Neural progenitor cell (in vitro differentiated cells): ENCODE results near the gene KCNQ1. TPM values are rescaled to one million over a fixed set of nuclear protein-coding genes. Genes with fewer than 3 reads are reported as not detected.
A peak's percentile ranks its signal among the peaks of the same experiment; 100 is the strongest.

Experiments used
- DNase-seq: peaks from one replicate; pipeline ENCODE4 v3.0.0-alpha.2; 2016; ENCODE audit warnings: low spot score
- H2AFZ ChIP-seq: fragments of 200-600 bp; sonication (generic); replicated peaks from 2 replicates; pipeline ENCODE4 v1.6.1; 2016; ENCODE audit warnings: antibody characterized with exemption
- H3F3A ChIP-seq: fragments of 200-600 bp; sonication (generic); 2 replicates; pipeline ENCODE4 v1.6.1; 2016; ENCODE audit warnings: antibody characterized with exemption, low read depth
- H3K27ac ChIP-seq: fragments of 200-600 bp; sonication (generic); 2 replicates; pipeline ENCODE4 v1.5.1; 2016; ENCODE audit warnings: mild to moderate bottlenecking
- H3K27me3 ChIP-seq: fragments of 200-600 bp; sonication (generic); 2 replicates; pipeline ENCODE4 v1.6.1; 2016; ENCODE audit warnings: mild to moderate bottlenecking, moderate library complexity
- H3K36me3 ChIP-seq: fragments of 200-600 bp; sonication (generic); 2 replicates; pipeline ENCODE4 v1.5.1; 2016
- H3K4me1 ChIP-seq: fragments of 200-600 bp; sonication (generic); 2 replicates; pipeline ENCODE4 v1.6.1; 2016; ENCODE audit warnings: mixed run types
- H3K4me2 ChIP-seq: fragments of 200-600 bp; sonication (generic); 2 replicates; pipeline ENCODE4 v1.6.1; 2016
- H3K4me3 ChIP-seq: fragments of 200-600 bp; sonication (generic); 2 replicates; pipeline ENCODE4 v1.5.1; 2016
- H3K79me2 ChIP-seq: fragments of 200-600 bp; sonication (generic); 2 replicates; pipeline ENCODE4 v1.6.1; 2016; ENCODE audit warnings: low read depth
- H3K9ac ChIP-seq: fragments of 200-600 bp; sonication (generic); 2 replicates; pipeline ENCODE4 v1.6.1; 2016
- H3K9me3 ChIP-seq: fragments of 200-600 bp; sonication (generic); 2 replicates; pipeline ENCODE4 v1.5.1; 2016; ENCODE audit warnings: low read depth
- H4K20me1 ChIP-seq: fragments of 200-600 bp; sonication (generic); 2 replicates; pipeline ENCODE4 v1.6.1; 2016; ENCODE audit warnings: low read depth
- H3K27ac Mint-ChIP-seq: 3 replicates; pipeline ENCODE4 v1.8.0; 2021; ENCODE audit warnings: mixed read lengths
- H3K27me3 Mint-ChIP-seq: 2 replicates; pipeline ENCODE4 v1.8.0; 2022; ENCODE audit warnings: low read depth, mild to moderate bottlenecking, inconsistent platforms, moderate library complexity, mixed read lengths; ENCODE audit not compliant: insufficient read depth
- H3K36me3 Mint-ChIP-seq: 3 replicates; pipeline ENCODE4 v1.8.0; 2021; ENCODE audit warnings: mixed read lengths
- H3K4me1 Mint-ChIP-seq: 3 replicates; pipeline ENCODE4 v1.8.0; 2021; ENCODE audit warnings: mixed read lengths
- H3K4me3 Mint-ChIP-seq: 3 replicates; pipeline ENCODE4 v1.8.0; 2021; ENCODE audit warnings: mild to moderate bottlenecking, moderate library complexity, mixed read lengths
- H3K9me3 Mint-ChIP-seq: 3 replicates; pipeline ENCODE4 v1.8.0; 2020; ENCODE audit warnings: mixed read lengths
- EZH2 ChIP-seq: fragments of 200-600 bp; sonication (generic); IDR thresholded peaks from 2 replicates; pipeline ENCODE4 v1.6.1; 2017; ENCODE audit warnings: antibody characterized with exemption, mild to moderate bottlenecking, moderate library complexity
- EZH2phosphoT487 ChIP-seq: fragments of 200-600 bp; sonication (generic); IDR thresholded peaks from 2 replicates; pipeline ENCODE4 v1.6.1; 2017; ENCODE audit warnings: antibody characterized with exemption
- total RNA-seq: library from RNA; depleted of rRNA; stranded (reverse); fragments of >200 nt; gene quantifications from 2 replicates; pipeline ENCODE4 v1.2.3, GENCODE V29; 2015; ENCODE audit warnings: low replicate concordance
- TF ChIP-seq, protein P1 (sequence below): fragments of 200-600 bp; sonication (generic); IDR thresholded peaks from 2 replicates; pipeline ENCODE4 v1.5.1; 2017; ENCODE audit warnings: antibody characterized with exemption, mild to moderate bottlenecking

Gene KCNQ1
- total RNA-seq, 1 donor from 2014 or later: 0.11 TPM

DNA sequence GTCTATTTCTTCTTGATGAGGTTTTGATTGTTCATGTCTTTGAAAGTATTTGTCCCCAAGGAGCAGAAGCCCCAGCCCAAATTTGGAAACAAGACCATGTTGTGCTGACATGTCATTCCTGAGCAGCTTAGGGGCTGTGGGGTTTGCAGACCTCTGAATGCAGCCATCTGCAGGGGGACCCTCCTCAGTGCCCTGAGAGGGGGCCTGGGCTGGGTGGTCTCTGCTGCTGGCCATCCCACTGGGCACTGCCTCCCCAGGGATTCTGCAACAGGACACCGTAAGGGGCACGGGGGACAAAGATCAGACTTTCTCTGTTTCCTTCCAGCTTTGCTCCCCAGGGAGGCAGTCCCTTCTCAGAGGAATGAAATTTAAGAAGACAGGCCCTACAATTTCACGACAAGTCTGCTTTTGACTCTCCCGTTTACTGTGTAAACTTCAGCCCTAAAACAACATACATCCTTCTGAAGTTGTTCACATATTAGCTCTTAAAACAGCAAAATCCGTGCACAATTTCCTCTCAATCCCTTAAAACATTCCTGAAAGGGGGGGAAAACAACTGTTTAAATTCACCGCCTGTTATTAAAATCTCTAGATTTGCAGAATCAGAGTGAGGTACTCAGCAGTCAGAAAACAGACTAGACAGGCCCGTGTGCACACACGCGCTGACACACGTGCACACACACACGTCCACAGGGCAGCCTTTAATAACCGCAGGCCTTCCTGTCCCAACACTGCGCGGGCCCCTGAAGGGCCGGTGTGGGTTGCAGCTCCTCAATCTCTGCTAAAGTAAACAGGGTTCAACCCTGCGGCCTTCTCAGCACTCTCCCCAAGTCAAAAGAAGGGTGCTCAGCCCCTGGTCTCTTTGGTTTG lies 109.8 kb downstream of the KCNQ1 start:
- no peaks in the 10 kb centered on the region for H3K27me3 Mint-ChIP-seq

DNA sequence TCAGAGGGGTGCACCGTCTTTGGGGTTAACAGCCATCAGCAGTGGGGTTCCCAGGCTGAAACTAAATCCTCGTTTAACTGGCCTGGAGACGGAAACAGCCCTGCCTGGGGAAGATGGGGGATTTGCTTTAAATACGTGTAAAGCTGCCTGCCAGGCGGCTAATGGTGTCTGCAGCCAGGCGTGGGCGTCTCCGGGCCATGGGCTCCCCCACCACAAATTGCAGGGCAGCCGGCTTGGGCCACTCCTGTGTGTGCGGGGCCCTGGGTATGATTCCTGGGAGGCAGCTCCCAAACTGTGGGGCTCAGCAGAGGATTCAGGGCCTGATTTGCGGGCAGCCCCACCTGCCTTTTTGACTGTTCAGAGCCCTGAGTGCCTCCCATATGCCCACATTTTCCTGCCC lies 110.5 kb downstream of the KCNQ1 start:
- Mint-ChIP-seq H3K4me1 (peaks cover 15% of the 10 kb centered on the region), H3K27ac (no peak overlapping the region), H3K4me3 (no peak overlapping the region), H3K9me3 (peaks cover 12% of the 10 kb centered on the region), H3K27me3 (no peaks in the 10 kb centered on the region), H3K36me3 (no peaks in the 10 kb centered on the region)
- H3K27ac ChIP-seq: no peak overlapping the region
- H3K79me2 ChIP-seq: no peaks in the 10 kb centered on the region
- TF ChIP-seq, protein P1, sequence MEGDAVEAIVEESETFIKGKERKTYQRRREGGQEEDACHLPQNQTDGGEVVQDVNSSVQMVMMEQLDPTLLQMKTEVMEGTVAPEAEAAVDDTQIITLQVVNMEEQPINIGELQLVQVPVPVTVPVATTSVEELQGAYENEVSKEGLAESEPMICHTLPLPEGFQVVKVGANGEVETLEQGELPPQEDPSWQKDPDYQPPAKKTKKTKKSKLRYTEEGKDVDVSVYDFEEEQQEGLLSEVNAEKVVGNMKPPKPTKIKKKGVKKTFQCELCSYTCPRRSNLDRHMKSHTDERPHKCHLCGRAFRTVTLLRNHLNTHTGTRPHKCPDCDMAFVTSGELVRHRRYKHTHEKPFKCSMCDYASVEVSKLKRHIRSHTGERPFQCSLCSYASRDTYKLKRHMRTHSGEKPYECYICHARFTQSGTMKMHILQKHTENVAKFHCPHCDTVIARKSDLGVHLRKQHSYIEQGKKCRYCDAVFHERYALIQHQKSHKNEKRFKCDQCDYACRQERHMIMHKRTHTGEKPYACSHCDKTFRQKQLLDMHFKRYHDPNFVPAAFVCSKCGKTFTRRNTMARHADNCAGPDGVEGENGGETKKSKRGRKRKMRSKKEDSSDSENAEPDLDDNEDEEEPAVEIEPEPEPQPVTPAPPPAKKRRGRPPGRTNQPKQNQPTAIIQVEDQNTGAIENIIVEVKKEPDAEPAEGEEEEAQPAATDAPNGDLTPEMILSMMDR: no peak
- no peak for TF ChIP-seq EZH2
- TF ChIP-seq EZH2phosphoT487: no peak
- peaks cover 39% of the 10 kb centered on the region for H3K27me3 ChIP-seq
- H3K9me3 ChIP-seq: no peaks in the 10 kb centered on the region
- H3K4me1 ChIP-seq: peaks cover 19% of the 10 kb centered on the region
- DNase-seq: no peak
- no peak overlapping the region for H3K4me3 ChIP-seq
- no peaks in the 10 kb centered on the region for H3K36me3 ChIP-seq
- no peak overlapping the region for H3K4me2 ChIP-seq
- no peaks in the 10 kb centered on the region for H4K20me1 ChIP-seq
- no peaks in the 10 kb centered on the region for H3F3A ChIP-seq
- no peak overlapping the region for H3K9ac ChIP-seq
- H2AFZ ChIP-seq: peak overlapping the region; percentile 79

More for the DNA sequence above, 109.8 kb downstream of the KCNQ1 start:
- TF ChIP-seq, protein P1: no peak
- TF ChIP-seq EZH2 (no peak), EZH2phosphoT487 (no peak)
- Histone ChIP-seq H4K20me1 (no peaks in the 10 kb centered on the region), H3K27ac (no peak overlapping the region), H3K9ac (no peak overlapping the region), H3K4me1 (peaks cover 19% of the 10 kb centered on the region), H3F3A (no peaks in the 10 kb centered on the region), H3K4me3 (no peak overlapping the region), H3K27me3 (peaks cover 46% of the 10 kb centered on the region), H2AFZ (peak overlapping the region; percentile 79), H3K4me2 (peak overlapping the region; percentile 54), H3K36me3 (no peaks in the 10 kb centered on the region), H3K9me3 (no peaks in the 10 kb centered on the region), H3K79me2 (no peaks in the 10 kb centered on the region)
- Mint-ChIP-seq H3K36me3 (no peaks in the 10 kb centered on the region), H3K4me1 (peaks cover 15% of the 10 kb centered on the region), H3K4me3 (no peak overlapping the region), H3K27ac (peak overlapping the region; percentile 9), H3K9me3 (peaks cover 12% of the 10 kb centered on the region)
- DNase-seq: peak; percentile 48

DNA sequence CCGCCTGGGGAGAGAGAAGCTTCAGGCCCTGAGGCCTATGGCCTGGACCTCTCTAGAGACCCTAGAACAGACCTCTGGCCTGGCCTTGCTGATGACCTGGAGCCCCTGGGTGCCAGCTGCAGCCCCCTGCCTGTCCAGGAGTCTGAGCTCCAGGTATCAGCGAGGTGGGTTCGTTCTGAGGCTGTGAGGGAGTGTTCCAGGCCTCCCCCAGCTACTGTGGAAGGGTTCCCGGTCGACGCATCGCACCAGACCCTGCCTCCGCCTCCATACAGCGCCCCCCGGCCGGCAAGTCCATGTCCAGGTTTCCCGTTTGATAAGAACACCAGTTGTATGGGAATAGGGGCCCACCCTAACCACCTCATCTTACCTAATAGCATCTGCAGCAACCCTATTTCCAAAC lies 111.1 kb downstream of the KCNQ1 start:
- peaks cover 15% of the 10 kb centered on the region for H3K4me1 Mint-ChIP-seq
- H3K9ac ChIP-seq: no peak overlapping the region
- no peak overlapping the region for H3K4me2 ChIP-seq
- H3K27me3 Mint-ChIP-seq: peaks cover 2% of the 10 kb centered on the region
- no peaks in the 10 kb centered on the region for H3K9me3 ChIP-seq
- H3K36me3 ChIP-seq: no peaks in the 10 kb centered on the region
- no peak overlapping the region for H2AFZ ChIP-seq
- peaks cover 19% of the 10 kb centered on the region for H3K4me1 ChIP-seq
- H4K20me1 ChIP-seq: no peaks in the 10 kb centered on the region
- no peaks in the 10 kb centered on the region for H3K36me3 Mint-ChIP-seq
- H3F3A ChIP-seq: no peaks in the 10 kb centered on the region
- TF ChIP-seq EZH2 (no peak), EZH2phosphoT487 (no peak)
- TF ChIP-seq, protein P1: no peak
- no peak overlapping the region for H3K27ac Mint-ChIP-seq
- peaks cover 12% of the 10 kb centered on the region for H3K9me3 Mint-ChIP-seq
- no peak overlapping the region for H3K4me3 Mint-ChIP-seq
- no peak overlapping the region for H3K4me3 ChIP-seq
- DNase-seq: no peak
- no peak overlapping the region for H3K27ac ChIP-seq
- no peaks in the 10 kb centered on the region for H3K79me2 ChIP-seq
- peaks cover 33% of the 10 kb centered on the region for H3K27me3 ChIP-seq
